HepG2 (cell line): Measurements from ENCODE around the gene GPR179. TPM values are rescaled to one million over a fixed set of nuclear protein-coding genes. Genes with fewer than 3 reads are reported as not detected.
A peak's percentile ranks its signal among the peaks of the same experiment; 100 is the strongest.

Source experiments
- ASH2L ChIP-seq: fragments of 300-600, 200-600 bp; sonication (generic); IDR thresholded peaks from 2 replicates; pipeline ENCODE4 v1.7.0; 2017; ENCODE audit warnings: low read depth, mild to moderate bottlenecking, moderate library complexity, mixed read lengths, low read length; ENCODE audit not compliant: insufficient read length
- CBX1 ChIP-seq: IDR thresholded peaks from one replicate; pipeline ENCODE4 v1.6.1; 2016; ENCODE audit warnings: antibody characterized with exemption, low read depth
- DMAP1 ChIP-seq: IDR thresholded peaks from 2 replicates; pipeline ENCODE4 v1.6.1; 2016
- ELK4 ChIP-seq: sonication (generic); formaldehyde crosslinking; IDR thresholded peaks from 2 replicates; pipeline ENCODE4 v1.9.0; 2021; ENCODE audit warnings: missing genetic modification reagents, borderline replicate concordance
- IRX3 ChIP-seq: sonication (generic); formaldehyde crosslinking; IDR thresholded peaks from 2 replicates; pipeline ENCODE4 v1.8.1; 2023; ENCODE audit warnings: mild to moderate bottlenecking, low read depth, missing genetic modification reagents, borderline replicate concordance
- TBX2 ChIP-seq: sonication (generic); formaldehyde crosslinking; IDR thresholded peaks from 2 replicates; pipeline ENCODE4 v1.5.0; 2020; ENCODE audit warnings: missing genetic modification reagents, mild to moderate bottlenecking, borderline replicate concordance
- TCF7L2 ChIP-seq: IDR thresholded peaks from 2 replicates; pipeline ENCODE4 v1.6.1; 2011; ENCODE audit warnings: mild to moderate bottlenecking, low read depth, low read length, moderate library complexity
- ZBTB3 ChIP-seq: sonication (generic); formaldehyde crosslinking; IDR thresholded peaks from 2 replicates; pipeline ENCODE4 v1.4.0; 2020; ENCODE audit warnings: low read depth, mild to moderate bottlenecking, moderate library complexity, missing genetic modification reagents, borderline replicate concordance
- ZNF451 ChIP-seq: sonication (generic); formaldehyde crosslinking; IDR thresholded peaks from 2 replicates; pipeline ENCODE4 v1.5.0; 2020; ENCODE audit warnings: mild to moderate bottlenecking, missing genetic modification reagents
- ZNF605 ChIP-seq: sonication (generic); formaldehyde crosslinking; IDR thresholded peaks from 2 replicates; pipeline ENCODE4 v1.8.0; 2022; ENCODE audit warnings: mild to moderate bottlenecking, missing genetic modification reagents
- ZNF703 ChIP-seq: sonication (generic); formaldehyde crosslinking; IDR thresholded peaks from 2 replicates; pipeline ENCODE4 v1.5.1; 2020; ENCODE audit warnings: missing genetic modification reagents, mild to moderate bottlenecking, moderate library complexity, borderline replicate concordance
- ZNF768 ChIP-seq: sonication (generic); formaldehyde crosslinking; IDR thresholded peaks from 2 replicates; pipeline ENCODE4 v1.4.0; 2020; ENCODE audit warnings: missing genetic modification reagents
- ZNF800 ChIP-seq: sonication (generic); formaldehyde crosslinking; IDR thresholded peaks from 2 replicates; pipeline ENCODE4 v1.4.0; 2020; ENCODE audit warnings: missing genetic modification reagents
- polyA plus RNA-seq, 8 experiments: library from polyadenylated mRNA; depleted of rRNA in 3 of 8; stranded (reverse) in 7 of 8; unstranded in 1 of 8; fragments of >200 nt; fragmentation: Illumina TruSeq in 4 of 8; extraction: Trizol in 4 of 8; gene quantifications; 2 replicates each; pipeline versions ENCODE4 v1.2.1 to v1.2.3, GENCODE V29; 2011 to 2016; ENCODE audit warnings: low read depth in 4 of 8, missing spikeins in 1 of 8, mixed read lengths in 1 of 8; ENCODE audit not compliant: insufficient read depth in 1 of 8
- total RNA-seq, 5 experiments: library from RNA; depleted of rRNA; stranded (reverse); fragments of >200 nt; fragmentation: Illumina TruSeq; extraction: Trizol; gene quantifications; 2 replicates each; pipeline ENCODE4 v1.2.3, GENCODE V29; 2016; ENCODE audit warnings: low read depth in 1 of 5
- TF ChIP-seq, protein P1 (sequence below): sonication (generic); formaldehyde crosslinking; IDR thresholded peaks from 2 replicates; pipeline ENCODE4 v1.4.0; 2020; ENCODE audit warnings: mild to moderate bottlenecking, missing genetic modification reagents
- TF ChIP-seq, protein P2 (sequence below): sonication (generic); formaldehyde crosslinking; IDR thresholded peaks from 2 replicates; pipeline ENCODE4 v1.4.0; 2020; ENCODE audit warnings: missing genetic modification reagents
- TF ChIP-seq, protein P3 (sequence below): IDR thresholded peaks from 2 replicates; pipeline ENCODE4 v1.6.1; 2016; ENCODE audit warnings: mild to moderate bottlenecking, missing biosample characterization, missing genetic modification reagents
- TF ChIP-seq, protein P4 (sequence below): conservative IDR thresholded peaks from 2 replicates; pipeline ENCODE4 v1.6.1; 2018; ENCODE audit warnings: missing genetic modification reagents
- TF ChIP-seq, protein P5 (sequence below): sonication (generic); formaldehyde crosslinking; IDR thresholded peaks from 2 replicates; pipeline ENCODE4 v1.5.0; 2020; ENCODE audit warnings: missing genetic modification reagents

Gene GPR179
- total and polyA plus RNA-seq, 2 of the 13 experiments (the other 11 are each of a cell fraction or from before 2014, with no cell fraction given) = 0.03 TPM; not detected in 1

- peak; percentile 83 for TF ChIP-seq CBX1
- TF ChIP-seq ZNF768 (CRISPR knock-in tag) = peak; percentile 47; the same call in 1 of the 2 replicates
- TF ChIP-seq TBX2 = peak; percentile 82
- TF ChIP-seq, protein P1, sequence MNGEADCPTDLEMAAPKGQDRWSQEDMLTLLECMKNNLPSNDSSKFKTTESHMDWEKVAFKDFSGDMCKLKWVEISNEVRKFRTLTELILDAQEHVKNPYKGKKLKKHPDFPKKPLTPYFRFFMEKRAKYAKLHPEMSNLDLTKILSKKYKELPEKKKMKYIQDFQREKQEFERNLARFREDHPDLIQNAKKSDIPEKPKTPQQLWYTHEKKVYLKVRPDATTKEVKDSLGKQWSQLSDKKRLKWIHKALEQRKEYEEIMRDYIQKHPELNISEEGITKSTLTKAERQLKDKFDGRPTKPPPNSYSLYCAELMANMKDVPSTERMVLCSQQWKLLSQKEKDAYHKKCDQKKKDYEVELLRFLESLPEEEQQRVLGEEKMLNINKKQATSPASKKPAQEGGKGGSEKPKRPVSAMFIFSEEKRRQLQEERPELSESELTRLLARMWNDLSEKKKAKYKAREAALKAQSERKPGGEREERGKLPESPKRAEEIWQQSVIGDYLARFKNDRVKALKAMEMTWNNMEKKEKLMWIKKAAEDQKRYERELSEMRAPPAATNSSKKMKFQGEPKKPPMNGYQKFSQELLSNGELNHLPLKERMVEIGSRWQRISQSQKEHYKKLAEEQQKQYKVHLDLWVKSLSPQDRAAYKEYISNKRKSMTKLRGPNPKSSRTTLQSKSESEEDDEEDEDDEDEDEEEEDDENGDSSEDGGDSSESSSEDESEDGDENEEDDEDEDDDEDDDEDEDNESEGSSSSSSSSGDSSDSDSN (CRISPR knock-in tag) = peak; percentile 67
- TF ChIP-seq IRX3 (CRISPR knock-in tag) = no peak
- TF ChIP-seq ZNF451 (CRISPR knock-in tag) = peak; percentile 68; the same call in 1 of the 2 replicates
- TF ChIP-seq ZNF800 (CRISPR knock-in tag) = peak; percentile 92
- TF ChIP-seq, protein P2, sequence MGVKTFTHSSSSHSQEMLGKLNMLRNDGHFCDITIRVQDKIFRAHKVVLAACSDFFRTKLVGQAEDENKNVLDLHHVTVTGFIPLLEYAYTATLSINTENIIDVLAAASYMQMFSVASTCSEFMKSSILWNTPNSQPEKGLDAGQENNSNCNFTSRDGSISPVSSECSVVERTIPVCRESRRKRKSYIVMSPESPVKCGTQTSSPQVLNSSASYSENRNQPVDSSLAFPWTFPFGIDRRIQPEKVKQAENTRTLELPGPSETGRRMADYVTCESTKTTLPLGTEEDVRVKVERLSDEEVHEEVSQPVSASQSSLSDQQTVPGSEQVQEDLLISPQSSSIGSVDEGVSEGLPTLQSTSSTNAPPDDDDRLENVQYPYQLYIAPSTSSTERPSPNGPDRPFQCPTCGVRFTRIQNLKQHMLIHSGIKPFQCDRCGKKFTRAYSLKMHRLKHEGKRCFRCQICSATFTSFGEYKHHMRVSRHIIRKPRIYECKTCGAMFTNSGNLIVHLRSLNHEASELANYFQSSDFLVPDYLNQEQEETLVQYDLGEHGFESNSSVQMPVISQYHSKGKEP (CRISPR knock-in tag) = 0 out of 2 replicates have a peak, but pooled peaks have one; percentile 23
- no peak; the same call in 1 of the 2 replicates for TF ChIP-seq ZBTB3 (CRISPR knock-in tag)
- TF ChIP-seq DMAP1 (CRISPR knock-in tag) = peak; percentile 87
- TF ChIP-seq ZNF605 (CRISPR knock-in tag) = peak; percentile 90
- TF ChIP-seq ZNF703 = no peak
- peak; percentile 91 for TF ChIP-seq ASH2L
- no peak for TF ChIP-seq TCF7L2
- TF ChIP-seq, protein P3, sequence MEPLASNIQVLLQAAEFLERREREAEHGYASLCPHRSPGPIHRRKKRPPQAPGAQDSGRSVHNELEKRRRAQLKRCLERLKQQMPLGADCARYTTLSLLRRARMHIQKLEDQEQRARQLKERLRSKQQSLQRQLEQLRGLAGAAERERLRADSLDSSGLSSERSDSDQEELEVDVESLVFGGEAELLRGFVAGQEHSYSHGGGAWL (CRISPR knock-in tag) = peak; percentile 74; the same call in 1 of the 2 replicates
- TF ChIP-seq ELK4 (CRISPR knock-in tag) = 0 out of 2 replicates have a peak, but pooled peaks have one; percentile 68
- TF ChIP-seq, protein P4, sequence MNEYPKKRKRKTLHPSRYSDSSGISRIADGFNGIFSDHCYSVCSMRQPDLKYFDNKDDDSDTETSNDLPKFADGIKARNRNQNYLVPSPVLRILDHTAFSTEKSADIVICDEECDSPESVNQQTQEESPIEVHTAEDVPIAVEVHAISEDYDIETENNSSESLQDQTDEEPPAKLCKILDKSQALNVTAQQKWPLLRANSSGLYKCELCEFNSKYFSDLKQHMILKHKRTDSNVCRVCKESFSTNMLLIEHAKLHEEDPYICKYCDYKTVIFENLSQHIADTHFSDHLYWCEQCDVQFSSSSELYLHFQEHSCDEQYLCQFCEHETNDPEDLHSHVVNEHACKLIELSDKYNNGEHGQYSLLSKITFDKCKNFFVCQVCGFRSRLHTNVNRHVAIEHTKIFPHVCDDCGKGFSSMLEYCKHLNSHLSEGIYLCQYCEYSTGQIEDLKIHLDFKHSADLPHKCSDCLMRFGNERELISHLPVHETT (CRISPR knock-in tag) = peak; percentile 88
- TF ChIP-seq, protein P5, sequence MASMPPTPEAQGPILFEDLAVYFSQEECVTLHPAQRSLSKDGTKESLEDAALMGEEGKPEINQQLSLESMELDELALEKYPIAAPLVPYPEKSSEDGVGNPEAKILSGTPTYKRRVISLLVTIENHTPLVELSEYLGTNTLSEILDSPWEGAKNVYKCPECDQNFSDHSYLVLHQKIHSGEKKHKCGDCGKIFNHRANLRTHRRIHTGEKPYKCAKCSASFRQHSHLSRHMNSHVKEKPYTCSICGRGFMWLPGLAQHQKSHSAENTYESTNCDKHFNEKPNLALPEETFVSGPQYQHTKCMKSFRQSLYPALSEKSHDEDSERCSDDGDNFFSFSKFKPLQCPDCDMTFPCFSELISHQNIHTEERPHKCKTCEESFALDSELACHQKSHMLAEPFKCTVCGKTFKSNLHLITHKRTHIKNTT = no peak
Observed at GRCh38 chr17:38351412-38352222, 7.9 kb upstream of the GPR179 start, which contains the start of gene SOCS7 (continued).
